ENCODE results near the gene C1orf87.

Gene C1orf87

DNA sequence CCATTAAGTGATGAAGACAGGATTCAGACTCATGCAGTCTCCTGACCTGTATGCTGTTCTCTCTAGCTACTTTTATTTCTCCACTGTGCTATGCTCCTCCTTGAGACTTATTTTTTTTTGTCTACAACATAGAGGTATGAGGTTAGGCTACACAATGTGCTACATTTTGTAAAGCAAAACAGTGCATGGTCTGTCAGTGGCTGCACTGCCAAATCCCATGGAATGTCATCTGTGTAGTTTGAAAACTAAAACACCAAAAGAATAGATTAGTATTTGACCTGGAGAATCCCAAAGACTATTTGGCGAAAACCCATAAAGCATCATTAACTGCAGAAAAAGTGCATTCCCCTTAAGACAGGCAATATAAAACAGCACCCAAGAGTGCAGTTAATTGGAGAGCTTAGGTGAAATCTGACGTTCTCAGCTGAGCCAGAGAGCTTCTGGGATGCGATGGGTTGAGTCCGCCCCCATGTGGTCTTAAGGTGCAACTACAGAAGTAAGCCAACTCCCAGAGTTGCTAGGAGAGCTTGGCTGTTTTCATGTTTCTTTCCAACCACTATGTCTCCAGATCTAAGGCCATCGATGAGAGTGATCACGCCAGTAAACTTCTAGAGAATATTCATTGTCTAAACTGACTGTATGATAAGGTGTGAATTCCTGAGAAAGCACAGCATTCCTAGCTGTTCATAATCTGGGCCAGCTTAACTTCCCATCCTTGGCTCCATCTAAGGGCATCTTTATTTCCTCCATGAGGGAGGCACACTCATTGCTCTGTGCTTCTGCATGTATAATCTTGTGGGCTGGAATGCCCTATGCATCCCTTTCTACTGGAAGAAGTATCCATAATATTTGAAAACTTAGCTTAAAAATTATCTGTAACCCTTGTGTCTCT, 126.3 kb downstream of the C1orf87 start:
- DNase-seq (ENCODE audit: low read depth): no peak

DNA sequence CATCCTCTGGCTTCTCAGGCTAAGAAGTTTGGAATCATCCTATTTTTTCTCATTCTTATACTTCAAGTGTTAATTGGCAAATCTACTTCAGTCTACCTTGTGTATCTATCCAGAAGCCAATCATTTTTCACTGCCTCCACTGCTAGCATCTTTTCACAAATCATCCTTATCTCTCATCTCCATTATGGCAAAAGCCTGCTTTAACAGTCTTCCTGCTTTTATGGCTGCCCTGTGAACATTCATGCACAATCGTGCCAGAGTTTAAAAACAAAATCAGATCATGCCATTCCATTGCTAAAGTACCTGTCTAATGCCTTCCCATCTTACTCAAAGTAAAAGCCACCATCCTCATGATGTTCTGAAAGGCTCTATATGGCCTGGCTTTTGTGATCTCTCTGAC, 127.8 kb downstream of the C1orf87 start:
- DNase-seq (ENCODE audit: low read depth): no peak

Data from HS-5 (cell line).